Effector memory CD4-positive, alpha-beta T cell (primary cell): Measurements from ENCODE around the gene FAM78A.
A peak's percentile ranks its signal among the peaks of the same experiment; 100 is the strongest.

Source experiments
- DNase-seq, 3 donors: peaks; one replicate each; pipeline ENCODE4 v3.0.0-alpha.2; 2020
- H3K27ac ChIP-seq: 2 replicates; pipeline ENCODE4 v1.7.0; 2013; ENCODE audit warnings: mild to moderate bottlenecking, low read length, moderate library complexity; ENCODE audit not compliant: insufficient read depth, poor library complexity, severe bottlenecking
- H3K27me3 ChIP-seq: replicated peaks from 2 replicates; pipeline ENCODE4 v1.7.0; 2013; ENCODE audit warnings: mild to moderate bottlenecking, low read length; ENCODE audit not compliant: insufficient read depth, control insufficient read depth, poor library complexity, severe bottlenecking
- H3K36me3 ChIP-seq: 2 replicates; pipeline ENCODE4 v1.7.0; 2013; ENCODE audit warnings: mild to moderate bottlenecking, low read length, moderate library complexity; ENCODE audit not compliant: control insufficient read depth, insufficient read depth
- H3K4me1 ChIP-seq: 2 replicates; pipeline ENCODE4 v1.7.0; 2013; ENCODE audit warnings: low read length, mild to moderate bottlenecking; ENCODE audit not compliant: control insufficient read depth, insufficient read depth, poor library complexity, severe bottlenecking
- H3K4me3 ChIP-seq: 2 replicates; pipeline ENCODE4 v1.7.0; 2013; ENCODE audit warnings: low read length, low read depth, mild to moderate bottlenecking; ENCODE audit not compliant: insufficient read depth, poor library complexity, severe bottlenecking
- H3K9me3 ChIP-seq: 2 replicates; pipeline ENCODE4 v1.7.0; 2013; ENCODE audit warnings: mild to moderate bottlenecking, low read length, moderate library complexity; ENCODE audit not compliant: control insufficient read depth

Gene FAM78A

DNA sequence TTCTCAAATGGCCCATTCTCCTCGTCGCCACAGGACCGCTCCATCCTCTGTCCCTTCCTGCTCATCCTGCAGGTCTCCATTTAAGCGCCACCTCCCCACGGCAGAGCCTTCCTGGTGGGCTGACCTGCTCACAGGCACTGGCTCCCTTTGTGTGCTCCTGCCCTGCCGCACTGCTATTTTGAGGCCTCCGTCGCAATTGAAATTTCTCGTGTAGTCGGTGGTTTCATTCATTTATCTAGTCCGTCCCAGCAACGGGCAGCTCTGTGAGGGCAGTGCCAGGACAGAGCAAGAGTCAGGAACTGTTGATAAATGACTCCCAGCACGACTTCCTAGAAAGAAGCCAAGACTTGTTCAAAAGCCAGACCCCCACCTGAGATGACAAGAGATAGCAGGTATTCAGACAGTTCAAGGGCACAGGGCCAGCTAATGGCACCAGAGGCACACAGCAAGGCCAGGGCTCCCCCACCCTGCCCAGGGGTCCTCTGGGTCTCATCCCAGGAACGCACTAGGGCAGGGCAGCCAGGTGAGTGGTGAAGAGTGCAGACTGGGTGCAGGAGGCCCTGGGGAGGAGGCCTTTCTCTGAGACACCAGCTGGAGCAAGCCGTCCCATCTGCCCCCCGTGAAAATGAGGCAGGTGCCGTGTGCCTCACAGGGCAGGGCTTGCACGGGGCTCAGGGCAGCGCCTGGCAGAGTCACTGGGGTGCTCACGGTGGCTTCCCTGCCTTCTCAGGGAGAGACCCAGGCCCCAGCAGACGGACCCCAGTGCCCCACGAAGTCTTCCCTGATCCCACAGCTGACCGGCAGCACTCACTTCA is 36.9 kb downstream of the FAM78A start:
- Histone ChIP-seq H3K4me1 (peaks cover 36% of the 10 kb centered on the region), H3K4me3 (no peak overlapping the region)

DNA sequence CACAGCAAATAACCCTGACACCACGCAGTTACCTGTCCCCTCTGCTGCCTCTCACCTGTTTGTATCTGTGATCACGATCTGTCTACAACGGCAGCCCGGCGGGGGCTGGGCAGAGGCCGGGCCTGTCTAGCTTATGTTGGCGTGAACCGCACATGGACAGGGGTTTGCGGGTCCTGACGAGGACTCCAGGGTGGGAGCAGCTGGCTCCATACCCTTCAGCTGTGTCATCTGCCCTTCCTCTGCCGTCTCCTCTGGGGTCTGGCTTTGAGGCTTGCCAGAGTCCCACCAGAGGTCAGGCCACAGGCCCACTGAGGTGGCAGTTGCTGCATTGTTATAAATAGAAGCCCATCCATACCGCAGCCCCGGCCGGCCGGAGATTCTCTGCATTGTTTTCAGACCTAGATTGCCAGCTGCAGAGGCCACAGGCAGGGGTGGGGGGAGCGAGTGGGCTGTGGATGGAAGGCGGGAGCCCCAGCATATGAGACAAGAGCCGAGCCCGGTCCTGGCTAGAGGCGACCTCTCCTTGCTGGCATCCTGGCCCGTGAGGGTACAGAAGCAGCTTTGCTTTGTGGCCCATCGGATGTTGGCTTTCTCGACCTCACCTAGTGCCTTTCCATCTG is 37.8 kb downstream of the FAM78A start:
- no peaks in the 10 kb centered on the region for H3K27me3 ChIP-seq
- no peaks in the 10 kb centered on the region for H3K9me3 ChIP-seq
- peak overlapping the region; percentile 64 for H3K27ac ChIP-seq
- peak overlapping the region; percentile 16 for H3K4me3 ChIP-seq
- H3K4me1 ChIP-seq = peaks cover 44% of the 10 kb centered on the region
- DNase-seq = no peak
- peaks cover 5% of the 10 kb centered on the region for H3K36me3 ChIP-seq

More for the DNA sequence above, 36.9 kb downstream of the FAM78A start:
- DNase-seq = no peak
- Histone ChIP-seq H3K9me3 (no peaks in the 10 kb centered on the region), H3K36me3 (peaks cover 5% of the 10 kb centered on the region), H3K27ac (no peak overlapping the region), H3K27me3 (no peaks in the 10 kb centered on the region)

DNA sequence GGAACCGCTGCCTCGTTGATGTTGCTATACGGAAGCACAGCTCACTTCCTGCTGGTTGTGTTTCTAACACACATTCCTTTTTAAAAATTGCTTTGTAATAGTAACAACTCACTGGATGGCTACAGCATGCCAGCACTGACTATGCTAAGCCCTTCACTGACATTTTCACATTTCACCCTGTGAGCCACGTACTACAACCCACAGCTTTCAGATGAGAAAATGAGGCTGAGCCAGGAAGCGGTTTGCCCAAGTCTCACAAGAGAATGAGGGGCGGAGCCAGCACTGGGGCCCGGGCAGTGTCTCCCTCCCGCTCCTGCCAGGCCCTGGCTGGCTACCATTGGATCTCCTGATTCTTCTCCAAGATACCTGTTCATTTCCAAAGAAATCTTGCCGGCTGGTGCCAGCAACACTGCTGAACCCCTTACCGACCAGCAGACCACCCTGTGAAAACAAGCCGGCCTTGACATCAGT is 38.3 kb downstream of the FAM78A start:
- Histone ChIP-seq H3K4me1 (peaks cover 44% of the 10 kb centered on the region), H3K36me3 (peaks cover 5% of the 10 kb centered on the region), H3K4me3 (peak overlapping the region; percentile 16), H3K27me3 (no peaks in the 10 kb centered on the region), H3K27ac (peak overlapping the region; percentile 64), H3K9me3 (no peaks in the 10 kb centered on the region)
- DNase-seq = peak; percentile 61 to 68 (median 66)

DNA sequence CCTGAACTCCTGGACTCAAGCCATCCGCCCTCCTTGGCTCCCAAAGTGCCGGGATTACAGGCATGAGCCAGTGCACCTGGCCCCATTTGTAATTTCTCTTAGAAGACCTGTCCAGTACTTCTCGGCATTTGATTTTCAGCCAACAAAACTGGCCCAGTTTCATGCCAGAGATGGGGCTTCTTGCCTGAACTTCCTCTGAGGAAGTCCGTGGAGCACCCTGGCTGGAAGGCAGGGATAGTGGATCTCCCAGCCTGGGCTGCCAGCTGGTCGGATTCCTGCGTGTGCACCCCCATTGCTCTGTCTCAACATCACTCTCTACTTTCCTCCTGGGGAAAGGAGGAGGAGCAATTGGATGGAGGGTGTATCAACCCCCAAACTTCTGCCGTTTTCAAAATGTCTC is 39.0 kb downstream of the FAM78A start:
- Histone ChIP-seq H3K27me3 (no peaks in the 10 kb centered on the region), H3K9me3 (no peaks in the 10 kb centered on the region), H3K4me1 (peaks cover 44% of the 10 kb centered on the region), H3K36me3 (peaks cover 5% of the 10 kb centered on the region), H3K4me3 (no peak overlapping the region), H3K27ac (peak overlapping the region; percentile 64)
- no peak for DNase-seq

DNA sequence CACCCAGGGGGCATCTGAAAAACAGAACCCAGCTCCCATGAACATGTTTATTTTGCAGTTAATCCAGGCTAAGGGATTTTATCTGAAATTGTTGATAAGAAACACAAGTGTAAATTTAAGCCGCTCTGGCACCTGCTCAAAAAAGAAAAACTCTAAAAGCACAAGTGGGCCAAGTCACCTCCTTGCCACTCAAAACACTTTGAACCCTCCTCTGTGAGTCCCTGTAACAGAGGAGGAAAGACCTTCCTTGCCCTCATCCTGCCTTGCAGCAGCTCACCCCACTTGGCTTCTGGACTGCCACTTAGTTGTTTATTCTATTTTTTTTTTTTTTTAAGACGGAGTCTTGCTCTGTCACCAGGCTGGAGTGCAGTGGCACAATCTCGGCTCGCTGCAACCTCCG is 39.5 kb downstream of the FAM78A start:
- H3K27ac ChIP-seq = no peak overlapping the region
- H3K4me3 ChIP-seq = no peak overlapping the region
- H3K27me3 ChIP-seq = no peaks in the 10 kb centered on the region
- DNase-seq = no peak
- peaks cover 44% of the 10 kb centered on the region for H3K4me1 ChIP-seq
- peaks cover 5% of the 10 kb centered on the region for H3K36me3 ChIP-seq
- H3K9me3 ChIP-seq = no peaks in the 10 kb centered on the region

DNA sequence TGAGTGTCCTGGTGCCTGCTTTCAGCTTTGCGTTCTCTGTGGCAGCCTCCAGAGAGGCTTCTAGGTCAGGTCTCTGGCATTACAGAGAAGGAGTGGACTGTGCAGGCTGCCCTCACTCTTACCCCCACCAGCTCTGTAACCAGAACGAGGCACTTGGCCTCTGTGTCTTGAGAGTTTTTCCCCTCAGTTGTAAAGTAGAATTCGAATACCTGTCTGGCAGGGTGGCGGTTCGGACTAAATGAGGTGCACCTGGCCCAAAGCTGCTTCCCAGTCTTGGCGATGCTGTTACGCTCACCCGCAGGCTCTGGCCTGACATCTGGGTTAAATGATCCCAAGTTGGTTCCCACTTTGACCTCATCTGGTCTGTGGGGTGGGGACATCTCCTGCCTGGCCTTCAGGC is 40.1 kb downstream of the FAM78A start:
- Histone ChIP-seq H3K4me1 (peaks cover 44% of the 10 kb centered on the region), H3K27ac (no peak overlapping the region), H3K9me3 (no peaks in the 10 kb centered on the region), H3K27me3 (no peaks in the 10 kb centered on the region), H3K4me3 (no peak overlapping the region), H3K36me3 (peaks cover 5% of the 10 kb centered on the region)
- DNase-seq = no peak

DNA sequence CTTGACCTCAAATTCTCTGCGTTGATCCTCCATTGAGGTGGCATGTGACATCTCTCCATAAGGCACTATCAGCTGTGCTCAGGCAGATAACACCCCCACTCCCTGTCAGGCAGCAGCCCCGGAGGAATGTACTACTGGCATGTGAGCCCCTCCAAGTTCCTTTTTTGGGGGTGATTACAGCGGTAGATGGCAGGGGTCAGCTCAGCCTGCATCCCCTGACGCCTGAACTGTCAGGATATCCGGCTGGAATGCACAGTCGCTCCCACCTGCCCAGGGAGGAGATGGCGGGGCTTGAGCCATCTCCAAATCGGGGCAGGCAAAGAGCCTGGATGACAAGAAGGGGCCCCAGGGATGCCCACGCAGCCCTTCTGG is 40.8 kb downstream of the FAM78A start:
- H3K36me3 ChIP-seq = peaks cover 5% of the 10 kb centered on the region

DNA sequence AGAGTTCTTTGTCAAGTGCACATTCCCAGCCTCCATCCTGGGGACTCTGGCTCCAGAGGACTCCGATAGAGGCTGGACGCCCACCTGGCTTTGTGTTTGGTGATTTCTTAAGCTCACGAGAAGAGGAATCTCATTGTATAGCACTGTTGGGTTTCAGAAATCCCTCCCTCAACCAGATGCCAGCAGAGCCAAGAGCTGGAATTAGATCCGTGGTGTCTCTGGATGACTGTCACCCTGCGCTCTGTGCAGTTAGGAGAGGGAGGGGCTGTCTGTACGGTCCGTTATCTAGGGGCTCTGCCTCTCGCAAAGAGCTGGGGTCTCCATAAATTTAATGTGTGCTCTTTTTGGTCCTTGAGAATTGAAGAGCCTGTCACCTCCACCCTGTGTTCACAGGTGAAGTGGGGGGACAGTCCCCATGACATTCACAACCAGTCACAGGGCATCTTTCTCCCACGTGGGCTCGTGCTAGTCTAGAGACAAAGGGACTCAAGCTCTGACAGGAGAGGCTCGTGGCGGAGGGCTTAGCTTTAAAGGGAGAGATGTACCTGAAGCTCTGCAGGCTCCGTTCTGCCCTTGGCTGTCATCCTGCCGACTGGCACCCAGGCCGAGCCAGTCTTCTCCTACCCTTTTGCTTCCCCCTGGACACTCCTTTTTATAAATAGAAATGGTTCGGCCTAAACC is 41.4 kb downstream of the FAM78A start:
- no peaks in the 10 kb centered on the region for H3K9me3 ChIP-seq
- no peak overlapping the region for H3K4me3 ChIP-seq
- peak overlapping the region; percentile 66 for H3K27ac ChIP-seq
- DNase-seq = no peak
- peaks cover 8% of the 10 kb centered on the region for H3K36me3 ChIP-seq
- peaks cover 44% of the 10 kb centered on the region for H3K4me1 ChIP-seq
- no peaks in the 10 kb centered on the region for H3K27me3 ChIP-seq

More for the DNA sequence above, 40.8 kb downstream of the FAM78A start:
- H3K27me3 ChIP-seq = no peaks in the 10 kb centered on the region
- no peak overlapping the region for H3K4me3 ChIP-seq
- H3K4me1 ChIP-seq = peaks cover 44% of the 10 kb centered on the region
- no peak for DNase-seq
- no peak overlapping the region for H3K27ac ChIP-seq
- no peaks in the 10 kb centered on the region for H3K9me3 ChIP-seq

DNA sequence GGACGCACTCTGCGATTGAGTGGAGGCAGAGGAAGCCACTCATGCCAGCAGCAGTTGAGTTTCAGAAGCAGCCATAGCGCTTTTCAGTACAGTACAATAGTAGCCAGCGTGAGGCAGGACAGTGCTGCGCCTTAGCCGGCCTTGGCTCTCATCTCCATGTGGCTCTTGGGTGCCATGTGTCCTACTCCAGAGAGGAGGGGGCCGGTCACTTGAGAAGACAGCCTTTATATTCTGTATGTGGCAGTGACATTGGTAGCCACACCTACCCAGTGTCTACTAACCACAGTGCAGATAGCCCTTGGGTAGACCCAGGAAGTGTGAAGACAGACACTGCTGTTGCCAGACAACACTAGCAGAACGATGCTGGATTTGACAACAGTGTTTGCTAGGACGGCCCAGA is 42.3 kb downstream of the FAM78A start:
- peak overlapping the region; percentile 14 for H3K4me3 ChIP-seq
- DNase-seq = peak in 1 of 3 donors; percentile 12
- peaks cover 11% of the 10 kb centered on the region for H3K36me3 ChIP-seq

DNA sequence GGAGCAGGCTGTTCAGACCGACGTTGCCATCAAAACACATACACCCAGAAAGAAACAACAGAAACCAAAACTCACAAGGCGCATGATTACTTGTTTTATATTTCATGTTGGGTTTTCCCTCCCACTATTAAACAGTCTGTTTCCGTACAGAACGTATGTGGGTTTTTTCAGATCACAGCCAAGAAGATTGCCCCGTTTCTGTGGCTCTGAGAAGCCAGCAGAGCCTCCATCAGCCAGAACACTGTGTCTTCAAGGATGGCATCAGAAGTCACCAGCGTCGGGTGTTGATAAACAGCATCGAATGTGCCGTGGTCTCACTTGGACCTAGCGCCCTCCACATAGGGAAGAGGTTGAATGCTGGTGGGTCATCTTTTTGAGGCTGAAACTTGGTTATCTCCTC is 42.8 kb downstream of the FAM78A start:
- H3K27ac ChIP-seq = peak overlapping the region; percentile 66
- DNase-seq = no peak

More for the DNA sequence above, 42.3 kb downstream of the FAM78A start:
- no peaks in the 10 kb centered on the region for H3K27me3 ChIP-seq
- H3K27ac ChIP-seq = peak overlapping the region; percentile 66
- H3K4me1 ChIP-seq = peaks cover 41% of the 10 kb centered on the region
- H3K9me3 ChIP-seq = no peaks in the 10 kb centered on the region

More for the DNA sequence above, 42.8 kb downstream of the FAM78A start:
- H3K9me3 ChIP-seq = no peaks in the 10 kb centered on the region
- peaks cover 36% of the 10 kb centered on the region for H3K4me1 ChIP-seq
- peaks cover 11% of the 10 kb centered on the region for H3K36me3 ChIP-seq
- peak overlapping the region; percentile 14 for H3K4me3 ChIP-seq
- H3K27me3 ChIP-seq = no peaks in the 10 kb centered on the region
